OCI-LY1 (cell line): ENCODE results near the gene CMIP.

Source experiments
- EZH2 ChIP-seq: fragments of 200-600 bp; sonication (generic), shearing (Covaris generic); IDR thresholded peaks from 2 replicates; pipeline ENCODE4 v1.8.0; 2017; ENCODE audit warnings: borderline replicate concordance, mixed run types, mild to moderate bottlenecking, antibody characterized with exemption, low read length, moderate library complexity, mixed read lengths
- TF ChIP-seq, protein P1 (sequence below): fragments of 200-600 bp; sonication (generic), shearing (Covaris generic); IDR thresholded peaks from 2 replicates; pipeline ENCODE4 v1.5.1; 2017; ENCODE audit warnings: mild to moderate bottlenecking, antibody characterized with exemption, low read length, moderate library complexity, mixed read lengths

DNA sequence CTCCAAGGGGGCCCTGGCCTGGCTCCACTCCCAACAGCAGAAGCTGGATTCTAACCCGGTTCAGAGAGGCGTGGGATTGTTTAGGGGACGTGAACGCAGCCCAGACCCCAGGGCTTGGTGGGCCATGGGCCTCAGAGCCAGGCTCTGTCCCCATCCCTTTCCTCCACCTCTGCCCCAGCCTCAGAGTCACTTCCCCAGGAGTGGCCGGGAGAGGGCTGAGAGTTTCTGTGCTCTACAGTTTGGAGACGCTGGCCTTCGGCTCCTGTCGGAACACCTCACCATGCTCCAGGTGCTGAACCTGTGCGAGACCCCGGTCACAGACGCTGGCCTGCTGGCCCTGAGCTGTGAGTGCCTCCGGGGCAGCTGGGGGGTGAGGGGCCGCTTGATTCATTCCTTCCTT lies 260.7 kb downstream of the CMIP start:
- TF ChIP-seq, protein P1, sequence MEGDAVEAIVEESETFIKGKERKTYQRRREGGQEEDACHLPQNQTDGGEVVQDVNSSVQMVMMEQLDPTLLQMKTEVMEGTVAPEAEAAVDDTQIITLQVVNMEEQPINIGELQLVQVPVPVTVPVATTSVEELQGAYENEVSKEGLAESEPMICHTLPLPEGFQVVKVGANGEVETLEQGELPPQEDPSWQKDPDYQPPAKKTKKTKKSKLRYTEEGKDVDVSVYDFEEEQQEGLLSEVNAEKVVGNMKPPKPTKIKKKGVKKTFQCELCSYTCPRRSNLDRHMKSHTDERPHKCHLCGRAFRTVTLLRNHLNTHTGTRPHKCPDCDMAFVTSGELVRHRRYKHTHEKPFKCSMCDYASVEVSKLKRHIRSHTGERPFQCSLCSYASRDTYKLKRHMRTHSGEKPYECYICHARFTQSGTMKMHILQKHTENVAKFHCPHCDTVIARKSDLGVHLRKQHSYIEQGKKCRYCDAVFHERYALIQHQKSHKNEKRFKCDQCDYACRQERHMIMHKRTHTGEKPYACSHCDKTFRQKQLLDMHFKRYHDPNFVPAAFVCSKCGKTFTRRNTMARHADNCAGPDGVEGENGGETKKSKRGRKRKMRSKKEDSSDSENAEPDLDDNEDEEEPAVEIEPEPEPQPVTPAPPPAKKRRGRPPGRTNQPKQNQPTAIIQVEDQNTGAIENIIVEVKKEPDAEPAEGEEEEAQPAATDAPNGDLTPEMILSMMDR = no peak
- no peak for TF ChIP-seq EZH2
